Hepatocyte (in vitro differentiated cells): Measurements from ENCODE around the gene TEX55. TPM values are rescaled to one million over a fixed set of nuclear protein-coding genes. Genes with fewer than 3 reads are reported as not detected.

Experiments
- DNase-seq: peaks from one replicate; pipeline ENCODE4 v3.0.0-alpha.2; 2016; ENCODE audit warnings: low spot score
- H2AFZ ChIP-seq: fragments of 200-600 bp; sonication (generic); 2 replicates; pipeline ENCODE4 v1.6.0; 2016; ENCODE audit warnings: antibody characterized with exemption, mild to moderate bottlenecking
- H3K27ac ChIP-seq: fragments of 200-600 bp; sonication (generic); 2 replicates; pipeline ENCODE4 v1.5.1; 2016; ENCODE audit warnings: mild to moderate bottlenecking
- H3K27me3 ChIP-seq: fragments of 200-600 bp; sonication (generic); 2 replicates; pipeline ENCODE4 v1.6.1; 2016
- H3K36me3 ChIP-seq: fragments of 200-600 bp; sonication (generic); replicated peaks from 2 replicates; pipeline ENCODE4 v1.5.1; 2016; ENCODE audit warnings: low read depth; ENCODE audit not compliant: insufficient read depth
- H3K4me1 ChIP-seq: fragments of 200-600 bp; sonication (generic); 2 replicates; pipeline ENCODE4 v1.5.1; 2016; ENCODE audit warnings: mild to moderate bottlenecking, moderate library complexity; ENCODE audit not compliant: insufficient read depth
- H3K4me2 ChIP-seq: fragments of 200-600 bp; sonication (generic); 2 replicates; pipeline ENCODE4 v1.6.0; 2016
- H3K4me3 ChIP-seq: fragments of 200-600 bp; sonication (generic); 2 replicates; pipeline ENCODE4 v1.5.1; 2016; ENCODE audit warnings: mild to moderate bottlenecking
- H3K79me2 ChIP-seq: fragments of 200-600 bp; sonication (generic); 2 replicates; pipeline ENCODE4 v1.6.0; 2017; ENCODE audit warnings: mild to moderate bottlenecking
- H3K9me2 ChIP-seq: fragments of 200-600 bp; sonication (generic); replicated peaks from 2 replicates; pipeline ENCODE4 v1.6.0; 2017; ENCODE audit warnings: mild to moderate bottlenecking; ENCODE audit not compliant: insufficient read depth
- H3K9me3 ChIP-seq: fragments of 200-600 bp; sonication (generic); 2 replicates; pipeline ENCODE4 v1.5.1; 2016; ENCODE audit warnings: low read depth, mild to moderate bottlenecking
- H4K20me1 ChIP-seq: fragments of 200-600 bp; sonication (generic); 2 replicates; pipeline ENCODE4 v1.6.0; 2016; ENCODE audit warnings: mild to moderate bottlenecking; ENCODE audit not compliant: insufficient read depth, poor library complexity, severe bottlenecking
- CTCF ChIP-seq: fragments of 200-600 bp; sonication (generic); IDR thresholded peaks from 2 replicates; pipeline ENCODE4 v1.5.1; 2016; ENCODE audit warnings: antibody characterized with exemption, mild to moderate bottlenecking; ENCODE audit not compliant: poor library complexity
- EZH2 ChIP-seq: fragments of 200-600 bp; sonication (generic); IDR thresholded peaks from 2 replicates; pipeline ENCODE4 v1.6.1; 2016; ENCODE audit warnings: antibody characterized with exemption, mild to moderate bottlenecking, borderline replicate concordance
- EZH2phosphoT487 ChIP-seq: fragments of 200-600 bp; sonication (generic); IDR thresholded peaks from one replicate; pipeline ENCODE4 v1.6.1; 2018; ENCODE audit warnings: antibody characterized with exemption, mild to moderate bottlenecking, low read depth, moderate library complexity; ENCODE audit not compliant: unreplicated experiment, severe bottlenecking
- WGBS: methylation state at CpG from one replicate; pipeline ENCODE4 v1.1.6; 2016; ENCODE audit warnings: low lambda C conversion rate; ENCODE audit errors: missing lambda C conversion rate; 5-methylcytosine and 5-hydroxymethylcytosine counted together
- polyA plus RNA-seq: library from polyadenylated mRNA; unstranded; fragments of >200 nt; fragmentation: Nextera tagmentation; extraction: Ambion mirVana; gene quantifications from 2 replicates; pipeline ENCODE4 v1.2.1, GENCODE V29; 2016
- total RNA-seq: library from RNA; depleted of rRNA; stranded (reverse); fragments of >200 nt; gene quantifications from 2 replicates; pipeline ENCODE4 v1.2.3, GENCODE V29; 2014

The TEX55 gene
- total and polyA plus RNA-seq, 2 experiments from 2014 or later: not detected

- Histone ChIP-seq H3K27me3 (no peaks in the 10 kb centered on the region), H3K9me2 (no peaks in the 10 kb centered on the region), H3K79me2 (no peaks in the 10 kb centered on the region), H3K4me2 (no peak overlapping the region), H2AFZ (no peak overlapping the region), H3K27ac (no peak overlapping the region), H4K20me1 (no peaks in the 10 kb centered on the region), H3K36me3 (no peaks in the 10 kb centered on the region), H3K4me1 (no peaks in the 10 kb centered on the region), H3K4me3 (no peak overlapping the region), H3K9me3 (no peaks in the 10 kb centered on the region)
- no peak for TF ChIP-seq EZH2
- no peak for TF ChIP-seq CTCF
- no peak for TF ChIP-seq EZH2phosphoT487
- WGBS: 100% methylated on average over 1 of the region's 1 CpG
- DNase-seq: no peak
Measured at GRCh38 chr3:119195911-119196310, 49.9 kb downstream of the TEX55 start.

Other genes starting within 250 kb of the TEX55 start
- 0.40 TPM in 1 of 2 replicates, not detected in the other for gene IGSF11, start 111.3 kb upstream of the TEX55 start, total RNA-seq
- 0.45 and 1.0 TPM in 2 replicates for gene IGSF11, start 111.3 kb upstream of the TEX55 start, polyA plus RNA-seq
- gene UPK1B, start 27.4 kb downstream of the TEX55 start, total RNA-seq: 9.0 and 12.0 TPM in 2 replicates
- 17.3 and 28.9 TPM in 2 replicates for gene UPK1B, start 27.4 kb downstream of the TEX55 start, polyA plus RNA-seq
- gene B4GALT4, start 94.7 kb downstream of the TEX55 start, total RNA-seq: 55.4 and 55.7 TPM in 2 replicates
- 54.0 and 67.3 TPM in 2 replicates for gene B4GALT4, start 94.7 kb downstream of the TEX55 start, polyA plus RNA-seq
- gene ARHGAP31, start 148.2 kb downstream of the TEX55 start, total RNA-seq: 6.4 and 7.3 TPM in 2 replicates
- gene ARHGAP31, start 148.2 kb downstream of the TEX55 start, polyA plus RNA-seq: 2.9 and 3.2 TPM in 2 replicates